GM12874 (cell line): ENCODE measurements around the gene DESI2.

ENCODE experiments used
- CTCF ChIP-seq: IDR thresholded peaks from 2 replicates; pipeline ENCODE4 v1.5.1; 2011; ENCODE audit warnings: low read depth, mild to moderate bottlenecking, control low read depth, low read length, moderate library complexity; ENCODE audit not compliant: insufficient read depth

The DESI2 gene

GRCh38 chr1:244712669-244713068 lies 59.7 kb downstream of the DESI2 start:
- TF ChIP-seq CTCF: no peak

- TF ChIP-seq CTCF: no peak
These were observed 60.4 kb downstream of the DESI2 start for GRCh38 chr1:244713332-244713731.

GRCh38 chr1:244727871-244728474 lies 75.0 kb downstream of the DESI2 start:
- no peak for TF ChIP-seq CTCF

GRCh38 chr1:244730153-244730933 lies 77.4 kb downstream of the DESI2 start:
- TF ChIP-seq CTCF: no peak

GRCh38 chr1:244730934-244731434 lies 78.1 kb downstream of the DESI2 start:
- no peak for TF ChIP-seq CTCF

GRCh38 chr1:244731651-244732050 lies 78.7 kb downstream of the DESI2 start:
- TF ChIP-seq CTCF: no peak

GRCh38 chr1:244732851-244733450 lies 80.0 kb downstream of the DESI2 start:
- no peak for TF ChIP-seq CTCF
